HG02840 (cell line): Measurements from ENCODE around the gene CP.

Experiments used
- ATAC-seq: cut with Tn5 transposase; IDR thresholded peaks from one replicate; pipeline ENCODE4 v1.9.1; 2021; ENCODE audit warnings: mild to moderate bottlenecking, moderate library complexity, moderate number of reproducible peaks; ENCODE audit not compliant: unreplicated experiment, low FRiP score

The CP gene

DNA sequence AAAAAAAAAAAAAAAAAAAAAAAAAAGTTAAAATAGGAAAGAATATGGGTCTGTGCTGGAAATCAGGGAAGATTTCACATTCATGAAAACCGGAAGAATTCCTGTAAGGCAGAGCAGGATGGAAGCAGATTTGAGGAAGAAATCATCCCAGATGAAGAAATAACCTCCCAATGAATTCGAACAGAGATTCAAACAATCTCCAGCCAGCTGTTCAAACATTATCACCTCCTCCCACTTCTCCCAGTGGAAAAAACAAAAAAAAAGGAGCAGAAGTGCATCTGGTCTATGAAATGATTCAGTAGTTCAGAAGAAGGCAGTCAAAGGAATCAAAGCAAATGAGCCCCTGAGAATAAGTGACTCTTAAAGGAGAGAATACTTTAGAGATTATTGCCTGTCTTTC lies 33.1 kb downstream of the CP start:
- ATAC-seq = no peak

DNA sequence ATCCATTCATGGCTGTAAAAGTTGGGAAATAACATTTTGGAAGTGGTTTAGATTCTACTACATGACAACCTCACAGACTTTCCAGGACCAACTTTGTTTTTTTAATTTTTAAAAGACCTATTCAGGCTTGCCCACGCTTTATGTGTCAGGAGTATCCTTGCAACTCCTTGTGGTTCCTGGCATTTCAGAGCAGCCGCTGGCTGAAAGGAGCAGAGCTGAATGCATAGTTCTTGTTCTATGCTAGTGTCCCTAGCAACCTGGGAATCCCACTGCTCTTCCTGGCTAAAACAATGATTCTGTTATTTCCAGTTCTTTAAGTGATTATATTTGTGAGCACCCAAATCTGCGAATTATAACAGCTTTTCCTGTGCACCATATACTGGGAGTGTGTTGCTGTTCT lies 34.9 kb downstream of the CP start:
- ATAC-seq = no peak

DNA sequence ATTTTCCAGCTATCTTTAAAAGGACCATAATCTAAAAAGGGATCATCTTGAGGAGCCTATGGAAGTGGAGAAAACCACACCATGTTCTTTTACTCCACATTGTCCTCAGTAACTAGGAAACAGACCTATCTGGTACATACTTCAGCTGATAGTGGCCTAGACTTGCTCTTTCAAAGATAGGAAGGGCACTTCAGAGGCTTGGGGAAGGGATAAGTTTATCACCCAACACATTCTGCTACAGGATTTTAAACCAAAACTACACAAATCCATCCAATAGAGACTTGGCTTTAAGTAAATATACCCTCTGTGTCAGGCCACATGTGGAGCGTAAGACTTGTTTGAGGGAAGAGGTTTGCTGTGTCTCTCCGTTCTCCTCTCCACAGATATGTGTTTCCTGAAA lies 35.4 kb downstream of the CP start:
- ATAC-seq = no peak

DNA sequence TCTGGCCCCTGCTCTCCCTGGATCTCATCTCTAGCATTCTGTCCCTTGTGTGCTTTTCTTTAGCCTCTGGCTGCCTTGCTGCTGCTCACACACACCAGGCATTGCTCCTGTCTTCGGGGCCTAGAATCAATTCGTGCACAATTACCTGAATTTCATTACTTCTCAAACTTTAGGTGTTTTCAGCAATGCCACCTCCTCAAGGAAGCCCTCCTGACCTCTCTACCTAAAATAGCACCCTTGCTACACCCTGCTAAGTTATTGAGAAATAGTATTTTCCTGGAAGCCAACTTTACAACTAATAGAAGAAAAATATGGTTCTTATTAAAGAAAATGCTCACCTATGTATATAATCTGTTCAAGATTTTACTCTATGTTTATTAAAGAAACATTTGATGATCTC lies 40.4 kb downstream of the CP start:
- ATAC-seq = no peak

DNA sequence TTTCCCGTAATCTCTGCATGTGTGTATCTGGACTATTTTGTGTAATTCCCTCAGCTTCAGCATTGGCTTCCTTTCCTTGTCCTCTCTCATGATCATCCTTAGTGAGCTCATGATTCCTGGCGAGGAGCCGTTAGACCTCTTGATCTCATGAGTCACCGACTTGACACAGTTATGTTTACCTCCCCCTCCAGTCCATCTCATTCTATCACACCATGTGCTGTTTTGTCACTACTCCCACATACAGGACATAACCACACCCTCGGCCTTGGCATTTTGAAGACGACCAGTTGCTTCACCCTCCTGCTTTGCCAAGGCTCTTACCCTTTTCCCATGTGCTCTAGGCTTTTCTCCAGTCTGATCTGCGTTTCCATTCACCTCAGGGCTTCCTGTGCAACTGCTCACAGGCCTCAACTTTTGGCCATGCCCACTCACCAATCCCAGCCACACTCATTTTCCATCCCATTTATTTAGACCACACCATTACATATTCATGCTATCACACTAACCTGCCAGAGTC lies 41.5 kb downstream of the CP start:
- no peak for ATAC-seq

DNA sequence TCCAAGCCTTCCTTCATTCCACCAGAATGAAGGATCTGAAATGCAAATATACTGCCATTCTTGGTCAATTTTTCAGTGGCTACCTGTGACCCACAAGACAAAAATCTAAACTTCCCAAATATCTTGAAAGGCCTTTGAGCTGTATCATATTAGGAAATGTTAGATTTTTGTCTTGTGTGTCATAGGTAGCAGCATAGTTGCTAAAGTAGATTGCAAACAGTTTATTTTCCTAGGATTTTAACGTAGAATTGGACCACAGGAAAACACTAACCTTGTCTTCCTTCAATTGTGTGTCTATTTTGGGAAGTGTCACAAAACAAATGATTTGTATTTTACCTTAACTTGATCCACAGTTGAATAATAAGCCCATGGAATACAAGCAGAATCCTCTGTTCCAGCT lies 42.4 kb downstream of the CP start:
- no peak for ATAC-seq

DNA sequence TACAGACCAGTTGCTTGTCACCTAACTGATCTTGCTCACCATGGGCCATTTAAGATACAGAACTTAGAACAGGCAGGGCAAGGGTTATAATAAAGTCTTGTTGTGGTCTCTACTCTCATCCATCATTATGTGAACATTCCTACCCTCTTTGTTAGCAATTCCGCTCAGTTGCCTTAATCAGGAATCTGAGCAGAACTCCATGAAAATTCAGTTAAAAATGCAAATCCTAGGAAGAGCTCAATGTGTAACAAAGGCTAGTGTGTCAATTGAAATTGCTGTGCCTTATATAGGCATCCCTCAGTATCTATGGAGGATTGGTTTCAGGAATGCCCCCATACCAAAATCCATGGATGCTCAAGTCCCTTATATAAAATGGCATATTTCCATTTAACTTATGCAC lies 44.5 kb downstream of the CP start:
- no peak for ATAC-seq

DNA sequence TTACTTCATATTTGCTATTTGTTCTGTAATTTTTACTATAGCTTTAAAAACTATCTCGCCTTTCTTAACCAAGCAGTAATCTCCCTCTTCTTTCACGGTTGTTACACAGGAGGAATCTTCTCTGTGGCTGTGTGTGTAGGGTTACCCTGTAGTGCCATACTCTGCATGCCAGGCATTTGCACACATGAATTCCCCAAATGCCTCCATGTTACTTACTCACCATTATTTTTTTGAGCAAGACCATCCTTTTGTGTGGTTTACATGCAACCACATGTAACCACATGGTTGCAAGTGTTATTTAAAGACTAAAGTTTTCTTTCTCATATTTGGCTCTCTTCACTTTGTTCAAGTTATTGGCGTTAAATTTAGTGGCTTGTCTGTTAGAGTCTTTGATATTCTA lies 46.7 kb downstream of the CP start:
- no peak for ATAC-seq

DNA sequence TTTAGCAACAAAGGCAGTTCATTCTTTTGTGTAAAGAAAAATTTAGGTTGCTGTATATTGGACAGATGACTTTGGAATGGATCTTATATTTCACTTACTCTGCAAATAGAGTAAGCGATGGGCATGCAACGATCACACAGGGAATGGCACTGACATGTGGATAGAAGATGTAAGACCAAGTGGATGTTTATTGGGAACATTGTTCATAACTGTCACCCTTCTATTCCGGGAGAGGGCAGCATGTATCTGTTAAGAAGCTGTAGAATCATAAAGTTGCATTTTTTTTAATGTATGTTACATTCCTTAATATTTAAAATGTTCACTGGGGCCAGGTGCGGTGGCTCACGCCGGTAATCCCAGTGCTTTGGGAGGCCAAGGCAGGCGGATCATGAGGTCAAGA lies 51.0 kb downstream of the CP start:
- ATAC-seq = no peak

DNA sequence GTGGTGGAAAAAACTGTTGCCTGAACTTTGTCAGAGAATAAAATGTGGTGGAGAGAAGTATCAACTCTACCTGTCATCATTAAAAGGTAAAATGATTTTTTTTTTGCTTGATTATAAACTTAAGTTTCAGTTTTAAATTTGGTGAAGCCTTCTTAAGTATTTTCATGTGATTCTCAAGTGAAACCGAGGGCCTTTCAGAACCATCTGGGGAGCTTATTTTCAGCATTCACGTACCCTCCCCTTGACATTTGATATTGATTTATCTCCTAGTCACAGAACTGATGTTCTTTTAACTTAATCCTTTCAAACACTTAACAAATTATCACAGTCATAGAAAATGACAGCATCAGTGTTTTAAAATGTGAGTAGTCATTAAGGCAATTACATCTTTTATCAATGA lies 53.7 kb downstream of the CP start:
- no peak for ATAC-seq

DNA sequence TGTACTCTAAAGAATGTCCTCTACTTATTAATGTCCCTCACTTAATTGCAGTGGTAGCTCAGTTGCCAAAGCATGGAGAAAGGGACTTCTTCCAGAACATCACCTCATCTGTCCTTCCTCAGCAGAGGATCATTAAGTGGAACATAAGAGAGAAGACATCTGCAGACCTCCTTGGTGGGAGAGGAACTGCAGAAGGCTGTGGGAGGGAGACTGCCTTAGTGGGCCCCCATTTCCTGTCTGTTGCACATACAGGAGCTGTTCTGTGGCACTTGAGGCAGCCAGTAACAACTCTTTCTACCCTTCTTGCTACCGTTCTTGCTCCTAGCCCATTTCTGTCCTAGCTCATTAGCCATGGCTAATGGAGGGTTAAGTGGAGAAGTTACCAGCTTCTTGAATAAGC lies 58.6 kb downstream of the CP start:
- no peak for ATAC-seq

DNA sequence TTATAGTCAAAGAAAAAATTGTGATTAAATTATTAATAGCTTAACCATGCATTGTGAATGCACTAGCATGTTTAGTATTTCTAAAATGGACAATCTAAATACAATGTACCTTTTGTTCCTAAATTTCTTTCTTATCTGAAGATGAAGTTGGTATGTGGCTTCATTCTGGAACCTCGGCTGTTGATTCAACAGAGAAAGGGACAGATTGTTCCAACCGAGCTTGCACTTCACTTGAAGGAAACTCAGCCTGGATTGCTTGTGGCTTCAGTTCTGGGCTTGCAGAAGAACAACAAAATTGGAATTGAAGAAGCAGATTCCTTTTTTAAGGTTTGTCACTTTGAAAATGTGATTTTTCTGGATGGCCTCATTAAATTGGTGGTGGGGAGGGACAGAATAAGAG lies 59.6 kb downstream of the CP start:
- ATAC-seq = no peak

DNA sequence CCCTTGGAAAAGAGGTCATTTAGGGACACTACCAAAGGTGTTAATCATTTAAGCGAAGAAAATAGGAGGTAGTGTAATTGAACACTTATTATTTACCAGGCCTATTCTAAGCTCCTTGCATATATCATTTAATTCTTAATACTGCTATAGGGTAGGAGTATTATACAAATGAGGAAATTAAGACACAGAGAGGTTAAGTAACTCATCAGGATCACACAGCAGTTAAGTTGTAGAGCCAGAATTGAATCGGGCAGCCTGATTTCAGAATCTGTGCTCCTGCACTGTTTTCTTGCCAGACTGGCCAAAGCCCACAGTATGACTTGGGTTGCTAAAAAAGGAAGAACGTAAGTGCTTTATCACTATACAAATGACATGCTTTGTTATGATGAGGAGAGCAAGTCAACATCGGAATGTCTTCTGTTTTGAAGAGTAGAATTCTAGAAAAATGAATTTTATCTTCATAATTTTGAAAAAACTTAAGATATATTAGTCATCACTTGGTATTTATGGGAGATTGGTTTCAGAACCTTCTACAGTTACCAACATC lies 60.8 kb downstream of the CP start:
- ATAC-seq = no peak

DNA sequence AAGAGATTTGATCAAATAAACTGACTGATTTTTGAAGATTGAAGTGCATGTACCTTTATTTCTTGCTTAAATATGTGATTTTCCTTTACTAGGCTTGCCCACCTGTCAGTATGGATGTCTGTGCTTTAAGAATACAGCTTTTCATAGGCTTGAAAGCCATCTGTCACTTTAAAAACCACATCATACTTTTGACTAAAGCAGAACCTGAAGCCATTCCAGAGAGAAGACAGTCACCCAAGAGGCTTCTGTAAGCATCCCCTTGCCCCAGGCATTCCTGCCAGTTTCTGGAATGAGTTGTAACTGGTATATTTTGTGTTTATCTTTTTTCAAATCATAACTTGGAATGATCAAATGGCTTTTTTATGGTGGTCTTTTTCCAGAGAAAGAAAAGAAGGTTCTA lies 68.2 kb downstream of the CP start:
- ATAC-seq = no peak

DNA sequence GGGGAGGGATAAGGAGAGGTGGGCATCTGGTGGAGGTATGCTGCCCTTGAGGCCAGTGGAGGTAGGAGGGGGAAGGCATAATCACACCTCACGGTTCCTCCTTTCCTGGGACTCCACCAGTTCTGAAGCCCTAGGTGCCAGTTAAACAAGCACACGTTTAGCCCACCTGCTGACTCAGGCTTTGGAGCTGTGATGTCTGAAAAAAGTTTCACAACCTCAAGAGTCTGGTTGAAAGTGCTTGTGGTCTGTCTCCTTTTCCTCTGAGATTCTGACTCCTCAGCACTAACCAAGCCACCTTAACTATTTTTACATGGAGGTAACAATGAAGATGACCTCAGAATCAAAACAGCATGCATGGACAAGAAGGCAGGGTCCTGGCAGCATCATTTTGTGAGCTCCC lies 69.2 kb downstream of the CP start:
- peak; percentile 91 for ATAC-seq

DNA sequence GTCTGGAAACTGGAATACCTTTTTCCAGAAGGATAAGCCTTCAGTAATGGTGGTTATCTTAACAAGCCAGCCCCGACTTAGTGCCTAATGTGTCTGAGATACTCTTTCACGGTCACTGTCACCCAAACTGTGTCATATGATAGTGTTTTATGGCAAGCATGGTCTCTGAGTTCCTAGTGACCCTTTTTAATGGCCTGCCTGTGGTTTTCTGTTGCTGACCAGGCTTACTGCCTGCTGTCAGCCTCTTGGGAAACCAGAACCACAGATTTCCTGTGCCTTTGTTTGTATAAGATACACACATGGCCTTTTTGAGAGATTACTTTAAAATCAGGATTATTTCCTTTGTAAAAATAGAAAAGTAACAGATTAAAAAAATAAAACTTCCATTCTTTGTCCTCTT lies 69.8 kb downstream of the CP start:
- no peak for ATAC-seq

DNA sequence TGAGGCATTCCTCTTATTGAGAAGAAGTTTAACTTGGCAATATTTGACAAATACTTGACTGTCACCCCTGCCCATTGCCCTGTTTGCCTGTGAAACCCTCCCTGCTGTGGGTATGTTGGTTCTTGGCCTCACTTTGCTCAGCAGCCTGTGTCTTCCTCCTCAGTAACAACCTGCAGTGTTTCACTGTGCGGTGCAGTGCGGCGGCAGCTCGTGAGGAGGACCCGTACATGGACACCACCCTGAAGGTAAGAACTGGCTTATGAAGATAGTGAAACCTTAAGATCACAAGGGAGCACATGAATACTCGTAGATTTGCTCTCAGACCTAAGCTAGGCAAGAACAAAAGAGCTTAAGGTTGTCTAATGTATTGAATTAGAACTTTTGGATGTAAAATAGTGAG lies 71.2 kb downstream of the CP start:
- ATAC-seq = no peak

DNA sequence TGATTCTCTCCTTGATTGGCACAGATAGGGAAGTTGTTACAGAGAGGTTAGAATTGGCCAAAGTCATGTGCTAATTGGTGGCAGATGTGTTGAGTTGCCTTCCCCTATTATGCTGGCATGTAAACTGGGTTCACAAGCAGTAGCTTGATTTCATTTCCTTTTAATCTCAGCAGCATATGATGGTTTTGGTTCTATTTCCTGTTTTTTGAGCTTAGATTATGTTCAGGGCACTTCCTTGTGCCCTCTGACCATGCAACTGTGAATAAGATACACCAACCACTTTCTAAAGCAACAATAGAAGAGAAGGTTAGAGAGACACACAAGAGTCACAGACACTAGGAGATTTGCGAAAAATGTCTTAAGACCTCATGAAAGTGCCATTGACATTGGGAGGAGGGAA lies 75.7 kb downstream of the CP start:
- peak; percentile 61 for ATAC-seq

DNA sequence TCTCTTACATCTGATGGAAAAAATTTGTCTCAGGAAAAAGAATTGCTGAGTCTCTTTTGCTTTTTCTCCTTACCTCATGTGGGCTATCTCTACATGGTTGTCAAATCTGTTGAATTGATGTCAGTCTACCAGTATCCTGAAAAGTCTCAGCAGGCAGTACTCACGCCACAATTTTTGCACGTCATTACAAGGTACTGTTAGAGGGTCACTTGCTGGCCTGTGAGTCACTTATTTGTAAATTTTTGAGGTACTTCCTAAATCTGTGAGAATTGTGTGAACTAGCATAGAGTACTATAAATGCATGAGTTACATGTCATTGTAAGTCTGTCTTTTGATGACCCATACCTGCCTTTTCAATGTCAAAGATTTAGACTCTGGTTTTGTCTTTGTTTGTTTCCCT lies 76.3 kb downstream of the CP start:
- ATAC-seq = no peak

DNA sequence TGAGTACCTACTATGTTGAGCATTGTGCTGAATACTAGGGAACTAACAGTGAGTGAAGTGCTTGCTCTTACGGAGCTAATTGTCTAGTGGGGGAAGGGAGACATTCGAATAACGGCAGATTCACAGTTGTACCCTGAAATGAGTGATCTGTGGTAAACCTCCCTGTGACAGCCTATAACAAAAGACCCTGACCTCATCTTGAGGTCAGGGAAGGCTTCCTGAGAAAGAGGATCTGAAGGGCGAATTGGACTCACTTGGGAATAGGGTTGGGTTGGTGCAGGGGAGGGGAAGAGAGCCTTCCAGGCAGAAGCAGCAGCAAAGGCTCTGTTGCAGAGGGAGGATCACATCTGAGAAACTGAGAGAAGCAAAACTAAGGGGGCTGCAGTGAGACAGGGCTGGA lies 78.9 kb downstream of the CP start:
- ATAC-seq = no peak

DNA sequence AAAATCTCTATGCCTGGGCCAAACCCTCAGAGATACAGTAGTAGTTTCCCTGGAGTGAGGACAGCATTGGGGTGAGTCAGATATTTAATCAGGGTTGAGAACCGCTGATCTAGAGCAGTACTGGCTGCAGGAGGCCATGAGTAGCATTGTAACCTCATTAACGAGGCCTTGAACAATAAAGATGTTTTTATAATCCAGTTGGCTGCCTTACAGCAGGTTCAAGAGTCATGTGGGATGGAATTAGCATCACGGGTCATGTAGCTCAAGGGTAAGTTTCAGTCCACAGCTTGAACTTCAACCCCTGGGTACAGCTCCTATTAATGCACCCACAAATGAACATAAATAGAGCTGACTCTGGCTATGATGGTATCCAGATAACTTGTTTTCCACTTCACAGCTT lies 87.1 kb downstream of the CP start:
- ATAC-seq = no peak

DNA sequence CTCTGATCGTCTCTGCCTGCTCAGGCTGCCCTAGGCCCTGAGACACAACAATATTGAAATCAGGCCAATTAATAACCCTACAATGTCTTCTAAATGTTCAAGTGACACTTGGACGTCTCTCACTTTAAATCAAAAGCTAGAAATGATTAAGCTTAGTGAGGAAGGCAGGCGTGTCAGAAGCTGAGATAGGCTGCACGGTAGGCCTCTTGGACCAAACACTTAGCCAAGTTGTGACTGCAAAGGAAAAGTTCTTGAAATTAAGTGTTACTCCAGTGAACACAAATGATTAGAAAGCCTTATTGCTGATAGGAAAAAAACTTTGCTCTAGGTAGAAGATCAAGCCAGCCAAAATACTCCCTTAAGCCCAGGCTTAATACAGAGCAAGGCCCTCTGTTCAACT lies 90.0 kb downstream of the CP start:
- ATAC-seq = no peak
